MM.1S (cell line): ENCODE data around the gene MOB1A.
A peak's percentile ranks its signal among the peaks of the same experiment; 100 is the strongest.

Experiments used
- DNase-seq: peaks from one replicate; pipeline ENCODE4 v3.0.0-alpha.2; 2015
- H2AFZ ChIP-seq: fragments of 300-600 bp; sonication (generic); 2 replicates; pipeline ENCODE4 v1.6.0; 2016; ENCODE audit warnings: antibody characterized with exemption, low read length
- H3F3A ChIP-seq: fragments of 300-600 bp; sonication (generic); 2 replicates; pipeline ENCODE4 v1.6.1; 2016; ENCODE audit warnings: mild to moderate bottlenecking, antibody characterized with exemption, low read length, moderate library complexity, mixed read lengths; ENCODE audit not compliant: insufficient read depth
- H3K27ac ChIP-seq: fragments of 300-600 bp; sonication (generic); 2 replicates; pipeline ENCODE4 v1.5.1; 2016; ENCODE audit warnings: mild to moderate bottlenecking, low read length
- H3K27me3 ChIP-seq: fragments of 300-600 bp; sonication (generic); replicated peaks from 2 replicates; pipeline ENCODE4 v1.6.0; 2016; ENCODE audit warnings: low read length; ENCODE audit not compliant: insufficient read depth
- H3K36me3 ChIP-seq: fragments of 300-600 bp; sonication (generic); replicated peaks from 2 replicates; pipeline ENCODE4 v1.6.1; 2016; ENCODE audit warnings: mild to moderate bottlenecking, low read length, mixed read lengths; ENCODE audit not compliant: insufficient read depth
- H3K4me1 ChIP-seq: fragments of 300-600 bp; sonication (generic); 2 replicates; pipeline ENCODE4 v1.6.1; 2016; ENCODE audit warnings: low read length, mixed read lengths
- H3K4me2 ChIP-seq: fragments of 300-600 bp; sonication (generic); 2 replicates; pipeline ENCODE4 v1.6.0; 2016; ENCODE audit warnings: low read depth, low read length
- H3K4me3 ChIP-seq: fragments of 300-600 bp; sonication (generic); 2 replicates; pipeline ENCODE4 v1.5.1; 2016; ENCODE audit warnings: low read length, mixed read lengths
- H3K79me2 ChIP-seq: fragments of 300-600 bp; sonication (generic); 2 replicates; pipeline ENCODE4 v1.6.1; 2016; ENCODE audit warnings: mixed run types, low read length, mixed read lengths
- H3K9ac ChIP-seq: fragments of 300-600 bp; sonication (generic); 2 replicates; pipeline ENCODE4 v1.6.1; 2016; ENCODE audit warnings: low read length, mixed read lengths
- H3K9me2 ChIP-seq: fragments of 300-600 bp; sonication (generic); replicated peaks from 2 replicates; pipeline ENCODE4 v1.6.1; 2016; ENCODE audit warnings: mild to moderate bottlenecking, low read length, mixed read lengths; ENCODE audit not compliant: insufficient read depth
- H3K9me3 ChIP-seq: fragments of 300-600 bp; sonication (generic); replicated peaks from 2 replicates; pipeline ENCODE4 v1.6.1; 2016; ENCODE audit warnings: mild to moderate bottlenecking, low read length, mixed read lengths; ENCODE audit not compliant: insufficient read depth
- H4K20me1 ChIP-seq: fragments of 300-600 bp; sonication (generic); 2 replicates; pipeline ENCODE4 v1.6.1; 2016; ENCODE audit warnings: mild to moderate bottlenecking, low read length, moderate library complexity, mixed read lengths; ENCODE audit not compliant: insufficient read depth
- EZH2 ChIP-seq: fragments of 300-600 bp; sonication (generic); optimal IDR thresholded peaks from 2 replicates; pipeline ENCODE3; 2017; ENCODE audit warnings: low read depth, mild to moderate bottlenecking, antibody characterized with exemption, low read length, mixed read lengths
- EZH2phosphoT487 ChIP-seq: fragments of 300-600 bp; sonication (generic); IDR thresholded peaks from 2 replicates; pipeline ENCODE4 v1.6.1; 2018; ENCODE audit warnings: antibody characterized with exemption, low read length
- TF ChIP-seq, protein P1 (sequence below): fragments of 300-600 bp; sonication (generic); IDR thresholded peaks from 2 replicates; pipeline ENCODE4 v1.5.1; 2016; ENCODE audit warnings: antibody characterized with exemption, low read length, mixed read lengths

Gene MOB1A

DNA sequence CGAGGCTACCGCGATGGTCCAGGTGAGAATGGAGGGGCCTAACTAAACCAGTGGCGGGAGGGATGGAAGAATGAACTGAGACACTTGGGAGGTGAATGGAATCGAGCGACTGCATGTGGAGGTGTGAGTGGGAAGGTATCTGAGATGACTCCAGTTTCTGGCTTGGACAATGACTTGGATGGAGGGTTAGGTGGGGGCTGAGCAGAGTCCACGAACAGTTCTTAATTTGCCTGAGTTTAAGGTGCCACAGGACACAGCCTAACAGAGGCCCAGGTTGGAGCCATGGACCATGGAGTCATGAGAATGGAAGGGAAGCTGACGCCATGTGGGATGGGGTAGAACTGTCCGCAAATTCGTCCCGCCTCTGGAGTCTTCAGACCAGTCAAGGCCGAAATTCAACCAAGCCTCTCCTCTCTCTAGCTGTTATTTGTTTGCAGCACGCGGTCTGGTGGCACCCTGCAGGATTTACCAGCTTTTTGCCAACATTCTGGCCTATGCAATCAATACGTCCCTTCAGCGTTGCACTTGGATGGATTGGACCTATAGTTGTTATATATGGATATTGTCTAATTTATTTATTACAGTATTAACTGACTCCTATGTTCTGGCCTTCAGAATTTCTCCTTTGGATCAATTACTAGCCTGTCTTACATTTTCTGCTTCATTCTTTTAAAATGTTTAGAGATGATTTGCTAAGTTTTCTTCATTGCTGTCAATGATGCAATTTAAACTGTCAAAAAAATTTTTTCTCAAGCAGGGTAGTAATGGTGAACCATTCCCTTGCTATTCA is 30.0 kb downstream of the MOB1A start:
- H4K20me1 ChIP-seq = no peaks in the 10 kb centered on the region
- peak overlapping the region; percentile 88 for H3K4me3 ChIP-seq
- H2AFZ ChIP-seq = peak overlapping the region; percentile 100
- no peak for DNase-seq
- peak overlapping the region; percentile 100 for H3K4me2 ChIP-seq
- no peaks in the 10 kb centered on the region for H3K9me3 ChIP-seq
- H3K4me1 ChIP-seq = peaks cover 18% of the 10 kb centered on the region
- H3K9ac ChIP-seq = peak overlapping the region; percentile 62; the same call in 1 of the 2 replicates
- no peak overlapping the region for H3K27ac ChIP-seq
- 0 out of 2 replicates have a peak, but pooled peaks cover 3% of the 10 kb centered on the region for H3K36me3 ChIP-seq
- H3F3A ChIP-seq = peaks cover 25% of the 10 kb centered on the region
- H3K79me2 ChIP-seq = peaks cover 23% of the 10 kb centered on the region
- TF ChIP-seq, protein P1, sequence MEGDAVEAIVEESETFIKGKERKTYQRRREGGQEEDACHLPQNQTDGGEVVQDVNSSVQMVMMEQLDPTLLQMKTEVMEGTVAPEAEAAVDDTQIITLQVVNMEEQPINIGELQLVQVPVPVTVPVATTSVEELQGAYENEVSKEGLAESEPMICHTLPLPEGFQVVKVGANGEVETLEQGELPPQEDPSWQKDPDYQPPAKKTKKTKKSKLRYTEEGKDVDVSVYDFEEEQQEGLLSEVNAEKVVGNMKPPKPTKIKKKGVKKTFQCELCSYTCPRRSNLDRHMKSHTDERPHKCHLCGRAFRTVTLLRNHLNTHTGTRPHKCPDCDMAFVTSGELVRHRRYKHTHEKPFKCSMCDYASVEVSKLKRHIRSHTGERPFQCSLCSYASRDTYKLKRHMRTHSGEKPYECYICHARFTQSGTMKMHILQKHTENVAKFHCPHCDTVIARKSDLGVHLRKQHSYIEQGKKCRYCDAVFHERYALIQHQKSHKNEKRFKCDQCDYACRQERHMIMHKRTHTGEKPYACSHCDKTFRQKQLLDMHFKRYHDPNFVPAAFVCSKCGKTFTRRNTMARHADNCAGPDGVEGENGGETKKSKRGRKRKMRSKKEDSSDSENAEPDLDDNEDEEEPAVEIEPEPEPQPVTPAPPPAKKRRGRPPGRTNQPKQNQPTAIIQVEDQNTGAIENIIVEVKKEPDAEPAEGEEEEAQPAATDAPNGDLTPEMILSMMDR = no peak
- TF ChIP-seq EZH2 (no peak), EZH2phosphoT487 (no peak)
- H3K27me3 ChIP-seq = no peaks in the 10 kb centered on the region
- H3K9me2 ChIP-seq = no peaks in the 10 kb centered on the region

DNA sequence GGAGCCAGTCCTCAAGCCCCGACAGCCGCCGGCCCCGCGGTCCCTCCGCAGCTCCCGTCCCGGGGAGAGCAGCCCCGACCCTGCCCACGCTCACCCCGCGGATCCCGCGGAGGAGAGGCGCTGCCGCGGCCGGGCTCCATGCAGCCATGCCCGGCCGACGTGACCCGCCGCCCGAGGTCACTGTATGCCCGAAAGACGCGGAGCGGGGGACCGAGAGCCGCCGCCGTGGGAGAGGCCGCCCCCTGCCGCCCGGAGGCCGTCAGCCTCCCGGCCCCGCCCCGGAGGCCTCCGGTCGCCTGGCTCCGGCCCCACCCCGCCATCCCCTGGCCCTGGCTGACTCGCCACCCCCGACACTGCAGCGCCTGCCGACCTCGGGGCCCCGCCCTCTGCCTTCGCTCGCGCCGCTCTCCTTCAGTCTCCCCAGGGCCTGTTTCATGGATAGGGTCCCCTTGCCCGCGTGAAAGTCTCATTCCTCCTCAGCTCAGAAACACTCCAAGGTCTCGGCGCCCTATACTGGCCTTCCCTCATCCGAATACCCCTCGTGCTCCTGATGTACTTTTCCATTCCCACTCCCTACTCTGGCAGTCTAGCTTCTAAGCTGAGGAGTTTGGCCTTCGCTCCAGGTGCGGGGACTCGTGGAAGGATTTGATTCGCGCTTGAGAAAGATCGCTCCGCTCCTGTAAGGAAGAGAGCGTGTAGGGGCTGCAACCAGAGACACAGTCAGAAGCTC is 30.8 kb downstream of the MOB1A start, which contains the start of gene BOLA3:
Gene BOLA3, minus strand, starts transcription at position 186 of the 730 bp plus-strand sequence. Its CDS starts 38 bp downstream, at position 148.
- Histone ChIP-seq H2AFZ (peak within 1 kb of the TSS; percentile 100), H3K9ac (peak within 1 kb of the TSS; percentile 92), H3K9me3 (no peaks in the 10 kb centered on the region), H4K20me1 (no peaks in the 10 kb centered on the region), H3K27me3 (no peaks in the 10 kb centered on the region), H3K4me3 (peak within 1 kb of the TSS; percentile 88), H3K27ac (peak within 1 kb of the TSS; percentile 48; the same call in 1 of the 2 replicates), H3K4me2 (peak within 1 kb of the TSS; percentile 100), H3K9me2 (no peaks in the 10 kb centered on the region), H3K36me3 (no peaks in the 10 kb centered on the region), H3K79me2 (peaks cover 17% of the 10 kb centered on the region), H3F3A (peaks cover 25% of the 10 kb centered on the region), H3K4me1 (peaks cover 18% of the 10 kb centered on the region)
- no peak for TF ChIP-seq EZH2
- TF ChIP-seq, protein P1 = peak; percentile 66
- TF ChIP-seq EZH2phosphoT487 = no peak
- DNase-seq = peak; percentile 89

DNA sequence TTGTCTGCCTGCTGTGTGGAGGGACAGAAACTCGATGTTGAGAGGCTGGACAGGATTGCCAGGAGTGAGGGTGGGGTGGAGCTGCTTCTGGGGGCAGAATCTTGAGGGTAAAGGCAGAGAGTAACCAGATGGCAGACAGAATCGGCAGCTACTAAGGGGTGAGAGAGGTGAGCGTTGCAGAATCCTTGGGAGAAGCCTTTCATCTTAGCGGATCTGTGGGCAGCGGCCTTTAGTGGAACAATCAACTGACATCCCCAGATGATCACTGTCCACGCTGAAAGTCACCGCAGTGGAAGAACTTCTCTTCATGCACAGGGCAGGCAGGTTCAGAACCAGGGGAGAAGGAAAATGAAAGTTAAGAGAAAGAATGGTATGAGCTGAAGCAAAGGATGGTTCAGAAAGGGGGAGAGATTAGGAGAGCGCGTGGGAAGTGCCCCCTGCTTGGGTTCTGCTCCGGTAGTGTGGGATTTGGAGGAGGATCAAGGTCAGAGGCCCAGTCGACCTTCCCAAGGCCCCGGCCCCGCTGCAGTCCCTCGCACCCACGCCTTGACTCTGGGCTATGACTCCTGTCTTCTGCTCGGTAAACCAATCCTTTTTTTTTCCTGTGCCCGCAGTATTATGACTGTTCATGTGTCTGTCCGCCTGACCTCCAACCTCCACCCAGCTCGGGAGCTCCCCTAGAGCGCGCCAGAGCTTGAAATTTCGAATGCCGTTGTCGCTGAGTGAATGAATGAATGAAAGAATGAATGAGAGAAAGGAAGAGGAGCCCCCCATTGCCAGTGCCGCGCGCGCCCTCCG is 31.6 kb downstream of the MOB1A start:
- no peaks in the 10 kb centered on the region for H4K20me1 ChIP-seq

More for the DNA sequence above, 31.6 kb downstream of the MOB1A start:
- peak overlapping the region; percentile 99 for H2AFZ ChIP-seq
- peak overlapping the region; percentile 48; the same call in 1 of the 2 replicates for H3K27ac ChIP-seq
- no peaks in the 10 kb centered on the region for H3K9me2 ChIP-seq
- no peaks in the 10 kb centered on the region for H3K27me3 ChIP-seq
- H3K4me1 ChIP-seq = peaks cover 18% of the 10 kb centered on the region
- H3F3A ChIP-seq = peaks cover 25% of the 10 kb centered on the region
- H3K4me3 ChIP-seq = peak overlapping the region; percentile 88
- TF ChIP-seq, protein P1 = no peak
- TF ChIP-seq EZH2phosphoT487 = no peak
- TF ChIP-seq EZH2 = no peak
- peak overlapping the region; percentile 93 for H3K4me2 ChIP-seq
- peaks cover 17% of the 10 kb centered on the region for H3K79me2 ChIP-seq
- H3K9me3 ChIP-seq = no peaks in the 10 kb centered on the region
- peak overlapping the region; percentile 92 for H3K9ac ChIP-seq
- H3K36me3 ChIP-seq = no peaks in the 10 kb centered on the region; the same call in 1 of the 2 replicates
- peak; percentile 45 for DNase-seq
